Measurements from ENCODE around the gene CD55. TPM values are rescaled to one million over a fixed set of nuclear protein-coding genes. Genes with fewer than 3 reads are reported as not detected.

CD55 gene
- total RNA-seq, 1 experiment from 2014 or later, result 75.4 TPM

- RAD21 ChIA-PET (ENCODE audit: low non-redundant PET in 1 of 2, low total read pairs in 2 of 2, uncharacterized antibody in 2 of 2, unreplicated experiment in 2 of 2), result no interaction called here
- H3K79me2 ChIP-seq (ENCODE audit: insufficient read depth, low read length), result no peaks in the 10 kb centered on the region
- no peaks in the 10 kb centered on the region for H3K4me1 ChIP-seq (ENCODE audit: control insufficient read depth in 1 of 2, insufficient read depth in 2 of 2, low read length in 2 of 2)
- no peak overlapping the region for H3K4me3 ChIP-seq (replicated peaks in 1 of 2; ENCODE audit: low read depth in 1 of 2, low read length in 2 of 2)
- ATAC-seq (no peak), DNase-seq (ENCODE audit: low read depth, low spot score) (no peak)
- no peak overlapping the region for H3K27ac ChIP-seq (ENCODE audit: low read depth, low read length)
- no TSS peak for BruUV-seq (replicated peaks)
- H3K9me3 ChIP-seq (ENCODE audit: control insufficient read depth in 1 of 2, insufficient read depth in 1 of 2, low read depth in 1 of 2, low read length in 2 of 2), result no peaks in the 10 kb centered on the region
- H3K9ac ChIP-seq (ENCODE audit: low read length), result no peak overlapping the region
- TF ChIP-seq CBX3 (IDR thresholded peaks at IDR 0.05; ENCODE audit: low read depth) (no peak), TCF7L2 (IDR thresholded peaks at IDR 0.05; ENCODE audit: borderline replicate concordance, extremely low read depth, insufficient read depth, insufficient read length) (no peak), CEBPB (IDR thresholded peaks at IDR 0.05; ENCODE audit: low read depth) (peak; percentile 67)
- CTCF ChIA-PET, result interaction anchor here (1.2 kb wide), 1 partner anchor 10 kb away, joined by 3 read pairs; no protein-coding TSS in a partner anchor
- H4K20me1 ChIP-seq (ENCODE audit: insufficient read depth), result no peaks in the 10 kb centered on the region
- no peaks in the 10 kb centered on the region for H3K9me2 ChIP-seq (ENCODE audit: insufficient read depth)
- no peaks in the 10 kb centered on the region for H3K36me3 ChIP-seq (ENCODE audit: control insufficient read depth in 1 of 2, insufficient read depth in 2 of 2, low read length in 2 of 2)
- intact Hi-C loops (cut with micrococcal nuclease), result loop anchor here (10.0 kb wide), 1 partner anchor 253 kb away; no protein-coding TSS in a partner anchor
- POLR2A ChIA-PET, result no interaction called here
- no peaks in the 10 kb centered on the region for H3K27me3 ChIP-seq (ENCODE audit: insufficient read depth, low read length)
- no peak overlapping the region for H2AFZ ChIP-seq (ENCODE audit: low read depth, low read length, poor library complexity, severe bottlenecking)
- no peak overlapping the region for H3K4me2 ChIP-seq (ENCODE audit: low read length)
These were observed 86.3 kb downstream of the CD55 start for GRCh38 chr1:207407655-207408260.

Other genes starting within 250 kb of the CD55 start
- not detected for gene C4BPB, start 232.8 kb upstream of the CD55 start, total RNA-seq (2021; ENCODE audit: unreplicated experiment)
- 0.32 TPM for gene C4BPA, start 217.4 kb upstream of the CD55 start, total RNA-seq (2021; ENCODE audit: unreplicated experiment)
- 4.0 TPM for gene CR2, start 132.7 kb downstream of the CD55 start, total RNA-seq (2021; ENCODE audit: unreplicated experiment)
- gene CR1, start 174.5 kb downstream of the CD55 start, total RNA-seq (2021; ENCODE audit: unreplicated experiment), result 0.07 TPM